HG02798 (cell line): Measurements from ENCODE around the gene TUBG1.
"Not testable (repeated sequence)": the region's sequence is repeated elsewhere in the genome, so short reads cannot be mapped to it uniquely, and the experiment has no call there.

Experiments used
- ATAC-seq: cut with Tn5 transposase; IDR thresholded peaks from one replicate; pipeline ENCODE4 v1.9.1; 2021; ENCODE audit warnings: mild to moderate bottlenecking; ENCODE audit not compliant: unreplicated experiment, poor library complexity

The TUBG1 gene

DNA sequence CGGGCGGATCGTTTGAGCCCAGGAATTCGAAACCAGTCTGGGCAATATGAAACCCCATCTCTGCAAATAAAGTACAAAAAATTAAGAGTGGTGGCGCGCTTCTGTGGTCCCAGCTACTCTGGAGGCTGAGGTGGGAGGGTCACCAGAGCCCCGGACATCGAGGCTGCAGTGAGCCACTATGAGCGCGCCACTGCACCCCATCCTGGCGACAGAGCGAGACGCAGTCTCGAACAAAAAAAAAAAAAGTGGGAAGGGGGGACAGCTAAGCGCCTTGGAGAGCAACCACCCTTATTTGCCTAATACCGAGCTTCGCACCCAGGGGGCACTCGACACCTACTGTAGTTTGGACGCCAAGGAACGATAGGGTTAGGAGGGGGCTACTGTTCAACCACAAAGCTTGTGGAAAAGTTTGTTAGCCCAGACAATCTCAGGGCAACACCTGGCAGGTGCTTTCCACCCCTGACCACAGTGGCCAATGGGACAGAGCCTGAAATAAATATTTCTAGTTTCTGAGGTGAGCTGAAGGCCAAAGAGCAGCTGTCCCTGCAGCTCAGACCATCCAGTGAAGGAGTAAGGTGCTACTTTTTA lies 31.1 kb upstream of the TUBG1 start:
- ATAC-seq = peak; percentile 67

DNA sequence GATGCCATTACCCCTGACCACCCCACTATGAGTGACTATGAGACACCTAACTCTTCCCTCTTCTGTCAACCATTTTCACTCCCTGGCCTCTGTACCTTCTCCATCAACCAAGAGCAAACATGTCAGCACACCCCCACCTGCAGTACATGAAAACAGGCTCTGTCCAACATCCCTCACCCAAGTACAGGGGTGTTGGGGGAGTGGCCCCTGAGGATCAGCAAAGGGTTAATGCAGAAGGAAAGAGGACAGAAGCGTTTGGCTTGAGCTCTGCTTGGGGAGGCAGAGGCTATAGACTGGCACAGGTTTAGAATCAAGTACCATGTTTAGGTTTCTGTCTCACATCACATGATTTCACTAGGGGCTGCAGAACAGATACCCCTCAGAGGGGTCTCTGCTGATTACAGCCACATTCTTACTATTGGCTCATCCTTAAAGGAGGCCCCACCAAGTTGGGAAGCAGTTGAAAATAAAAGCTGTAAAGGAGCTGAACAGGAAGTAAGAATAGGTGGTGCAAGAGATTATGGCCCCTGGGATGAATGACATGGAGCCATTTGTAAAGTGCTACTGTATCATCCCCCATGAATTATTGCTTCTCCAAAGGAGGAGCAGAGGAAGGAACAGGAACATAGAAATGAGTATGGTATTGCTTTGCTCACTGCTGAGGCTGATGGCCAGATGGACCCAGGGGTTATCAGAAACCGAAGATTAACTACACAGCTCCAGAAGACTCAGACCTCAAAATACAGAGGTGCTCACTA lies 29.5 kb upstream of the TUBG1 start:
- ATAC-seq = no peak

DNA sequence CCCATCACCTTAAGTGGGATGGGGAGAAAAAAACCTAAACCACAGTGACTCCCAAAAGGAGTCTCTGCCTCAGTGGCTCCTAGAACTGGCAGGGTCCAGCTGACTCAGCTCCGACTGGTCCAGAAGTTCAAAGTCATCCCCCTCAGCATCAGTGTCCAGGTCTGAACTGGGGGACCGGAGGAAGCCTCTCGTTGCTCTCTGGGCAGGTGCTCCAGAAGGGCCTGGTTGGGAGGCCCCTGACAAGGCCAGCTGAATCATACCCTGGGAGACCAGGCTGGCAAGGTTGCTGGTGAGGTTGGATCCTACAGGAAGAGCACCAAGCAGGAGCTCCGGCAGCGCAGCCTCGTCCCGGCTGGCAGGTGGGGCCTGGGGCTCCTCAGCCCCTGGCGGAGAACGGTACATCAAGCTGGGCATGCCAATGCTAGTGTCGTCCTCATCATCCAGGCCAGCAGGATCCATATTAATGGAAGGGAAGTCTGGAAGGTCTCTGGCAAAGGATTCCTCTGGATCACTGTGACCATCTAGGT lies 27.7 kb upstream of the TUBG1 start:
- ATAC-seq = no peak

DNA sequence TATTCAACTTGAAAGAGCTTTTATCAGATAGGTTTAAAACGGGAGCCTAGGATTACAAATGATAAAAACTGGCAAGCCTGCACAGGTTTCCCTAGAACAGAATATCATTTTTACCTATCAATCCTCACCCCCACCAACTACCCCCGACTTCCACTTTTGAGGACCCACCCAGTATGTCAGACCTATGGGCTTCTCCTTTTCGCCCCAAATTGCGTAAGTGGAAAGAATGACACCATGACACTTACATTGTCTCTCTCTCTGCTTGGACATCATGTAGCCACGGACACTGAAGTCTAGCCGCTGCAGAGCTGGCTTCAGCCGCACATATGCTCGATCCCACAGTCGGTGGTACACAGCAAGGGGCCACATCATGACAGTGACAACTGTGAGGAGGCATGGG lies 24.6 kb upstream of the TUBG1 start:
- ATAC-seq = no peak

DNA sequence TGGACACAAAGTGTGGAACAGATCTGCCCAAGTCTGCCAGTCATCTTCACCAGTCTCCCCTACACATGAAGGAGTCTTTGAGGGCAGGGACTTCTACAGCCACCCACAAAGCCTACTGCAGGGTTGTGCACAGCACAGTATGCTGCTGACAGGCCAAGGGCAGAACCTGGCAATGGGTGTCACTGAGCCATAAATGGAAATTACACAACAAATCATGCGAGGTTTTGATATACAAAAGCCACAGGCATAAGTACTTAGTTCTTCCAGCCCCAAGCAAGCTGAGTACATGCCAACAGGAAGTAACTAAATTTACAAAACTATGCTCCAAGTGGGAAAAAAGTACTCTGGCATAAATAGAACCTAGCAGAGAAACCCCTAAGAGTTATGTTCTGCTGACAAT lies 24.1 kb upstream of the TUBG1 start:
- ATAC-seq = no peak

DNA sequence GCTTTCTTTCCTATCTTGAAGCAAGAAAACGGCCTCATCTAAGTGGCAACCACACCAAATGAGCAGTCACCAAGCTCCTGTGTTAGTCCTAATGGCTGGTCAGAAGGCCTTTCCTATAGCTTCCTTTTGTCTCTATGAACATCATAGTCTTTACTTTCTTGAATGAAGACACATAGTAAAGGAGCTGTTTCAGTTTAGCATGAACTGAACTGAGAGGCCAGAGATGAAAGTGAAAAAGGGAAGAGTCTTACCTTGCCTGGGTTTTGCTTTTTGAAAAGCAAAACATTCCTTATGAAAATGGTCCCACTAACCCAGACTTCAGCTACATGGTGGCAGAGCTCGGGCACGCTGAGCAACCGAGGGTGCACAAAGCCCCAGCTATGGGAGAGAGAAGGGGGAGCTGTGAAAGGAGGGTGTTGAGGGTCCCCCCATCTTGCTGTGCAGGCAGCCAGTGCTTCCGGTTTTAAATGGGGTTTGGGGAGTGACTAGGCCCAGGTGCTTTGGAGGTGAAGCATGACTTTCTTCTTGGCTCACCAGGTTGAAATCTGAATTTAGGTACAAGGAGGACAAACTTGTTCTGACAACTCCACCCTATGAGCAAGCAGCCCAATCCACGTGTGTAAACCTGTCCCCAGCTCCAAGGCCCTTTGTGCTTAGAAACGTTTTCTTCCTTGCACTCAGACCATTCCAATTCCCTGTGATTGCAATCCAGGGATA lies 22.8 kb upstream of the TUBG1 start:
- ATAC-seq = no peak

DNA sequence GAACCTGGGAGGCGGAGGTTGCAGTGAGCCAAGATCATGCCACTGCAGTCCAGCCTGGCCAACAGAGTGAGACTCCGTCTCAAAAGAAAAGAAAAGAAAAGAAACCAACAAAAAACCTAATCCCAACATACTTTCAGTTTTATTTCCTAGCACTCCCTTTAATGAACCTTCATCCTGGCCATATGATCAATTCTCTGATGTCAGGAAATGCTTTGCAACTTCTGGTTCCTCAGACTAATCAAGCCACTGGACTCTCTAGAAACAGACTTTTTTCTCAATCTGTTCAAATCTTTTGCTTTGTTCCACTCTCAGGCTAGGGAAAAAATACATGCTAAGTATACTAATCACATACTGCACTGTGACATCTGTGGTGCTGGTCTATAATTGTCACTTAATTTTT lies 18.6 kb upstream of the TUBG1 start:
- no peak for ATAC-seq

DNA sequence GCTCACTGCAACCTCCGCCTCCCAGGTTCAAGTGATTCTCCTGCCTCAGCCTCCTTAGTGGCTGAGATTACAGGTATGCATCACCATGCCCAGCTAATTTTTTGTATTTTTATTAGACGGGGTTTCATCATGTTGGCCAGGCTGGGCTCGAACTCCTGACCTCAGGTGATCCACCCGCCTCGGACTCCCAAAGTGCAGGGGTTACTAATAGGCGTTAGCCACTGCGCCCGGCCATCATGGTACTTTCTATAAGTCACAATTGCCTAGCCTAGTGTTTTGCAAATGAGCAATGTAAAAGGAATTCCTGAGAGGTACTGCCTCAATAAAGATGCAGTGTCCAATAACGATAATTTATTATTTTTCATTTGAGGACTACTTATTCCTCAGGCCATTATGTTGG lies 18.1 kb upstream of the TUBG1 start:
- ATAC-seq = no peak

DNA sequence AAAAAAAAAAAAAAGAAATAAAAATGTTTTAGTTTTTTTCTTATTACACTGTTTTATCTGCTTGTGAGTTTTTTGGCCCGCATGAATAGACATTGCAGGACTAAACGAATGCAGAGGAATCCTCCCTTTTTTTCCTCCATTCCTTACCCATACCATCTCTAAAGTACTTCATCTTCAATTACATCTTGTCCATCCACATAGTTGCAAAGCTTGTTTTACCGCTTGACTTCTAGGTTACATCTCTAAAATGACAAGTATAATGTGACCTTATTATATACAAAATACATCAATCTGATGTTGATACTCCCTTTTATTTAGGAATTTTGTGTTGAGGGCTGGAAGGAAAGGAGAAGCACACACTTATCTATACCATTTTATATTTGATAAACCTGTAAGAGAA lies 13.1 kb upstream of the TUBG1 start:
- ATAC-seq = no peak

DNA sequence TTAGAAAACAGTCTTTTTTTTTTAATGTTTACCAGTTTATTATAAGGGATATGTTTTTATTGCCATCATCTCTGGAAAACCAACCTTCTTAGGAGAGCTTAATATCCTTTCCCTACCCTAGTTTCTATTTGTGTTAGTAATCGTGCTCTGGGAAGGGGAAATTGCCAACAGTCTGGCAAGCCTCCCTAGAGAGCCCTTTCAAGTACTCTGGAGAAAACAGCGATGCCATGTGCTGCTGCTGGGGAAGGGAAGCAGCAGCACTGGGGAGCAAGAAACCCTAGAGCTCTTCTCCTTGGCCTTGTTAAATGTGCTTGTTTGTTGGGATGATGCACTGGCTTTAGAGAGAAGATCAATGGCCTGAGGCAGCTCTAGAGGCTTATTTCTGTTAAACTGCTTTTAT lies 10.6 kb upstream of the TUBG1 start:
- no peak for ATAC-seq

DNA sequence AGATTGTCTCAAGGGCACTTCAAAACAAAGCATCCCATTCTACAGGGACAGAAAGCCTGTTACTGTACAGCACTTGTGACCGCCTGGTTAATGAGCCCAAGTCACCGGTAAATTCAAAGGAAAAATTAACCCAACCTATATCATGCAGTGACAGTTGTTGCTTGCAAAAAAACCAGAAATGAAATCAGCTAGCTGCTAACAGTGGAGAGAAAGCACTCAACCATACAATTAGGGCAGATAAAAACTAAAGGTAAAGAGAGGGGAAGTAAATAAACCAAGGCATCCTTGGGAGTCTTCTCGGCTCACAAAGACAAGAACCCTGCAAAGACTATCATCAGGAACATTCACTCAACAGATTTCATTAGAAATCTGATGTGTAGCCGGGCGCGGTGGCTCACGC lies 6.2 kb upstream of the TUBG1 start:
- ATAC-seq = no peak

DNA sequence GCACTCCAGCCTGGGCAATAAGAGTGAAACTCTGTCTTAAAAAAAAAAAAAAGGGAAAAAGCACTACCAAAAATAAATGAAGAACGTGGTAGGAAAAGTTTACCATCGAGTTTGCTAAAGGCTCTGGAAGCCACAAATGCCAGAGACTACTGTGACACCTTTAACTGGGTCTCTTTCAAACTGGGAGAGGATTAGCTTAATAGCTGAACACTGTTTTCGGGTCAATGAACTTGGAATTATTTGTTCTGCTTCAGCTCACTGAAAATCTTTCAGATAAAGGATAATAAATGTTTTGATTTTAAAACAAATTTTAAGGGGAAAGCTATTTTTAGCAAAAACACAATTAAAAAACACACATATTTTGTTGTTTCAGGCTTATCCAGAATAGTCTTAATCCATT lies 1.7 kb upstream of the TUBG1 start:
- ATAC-seq = no peak

DNA sequence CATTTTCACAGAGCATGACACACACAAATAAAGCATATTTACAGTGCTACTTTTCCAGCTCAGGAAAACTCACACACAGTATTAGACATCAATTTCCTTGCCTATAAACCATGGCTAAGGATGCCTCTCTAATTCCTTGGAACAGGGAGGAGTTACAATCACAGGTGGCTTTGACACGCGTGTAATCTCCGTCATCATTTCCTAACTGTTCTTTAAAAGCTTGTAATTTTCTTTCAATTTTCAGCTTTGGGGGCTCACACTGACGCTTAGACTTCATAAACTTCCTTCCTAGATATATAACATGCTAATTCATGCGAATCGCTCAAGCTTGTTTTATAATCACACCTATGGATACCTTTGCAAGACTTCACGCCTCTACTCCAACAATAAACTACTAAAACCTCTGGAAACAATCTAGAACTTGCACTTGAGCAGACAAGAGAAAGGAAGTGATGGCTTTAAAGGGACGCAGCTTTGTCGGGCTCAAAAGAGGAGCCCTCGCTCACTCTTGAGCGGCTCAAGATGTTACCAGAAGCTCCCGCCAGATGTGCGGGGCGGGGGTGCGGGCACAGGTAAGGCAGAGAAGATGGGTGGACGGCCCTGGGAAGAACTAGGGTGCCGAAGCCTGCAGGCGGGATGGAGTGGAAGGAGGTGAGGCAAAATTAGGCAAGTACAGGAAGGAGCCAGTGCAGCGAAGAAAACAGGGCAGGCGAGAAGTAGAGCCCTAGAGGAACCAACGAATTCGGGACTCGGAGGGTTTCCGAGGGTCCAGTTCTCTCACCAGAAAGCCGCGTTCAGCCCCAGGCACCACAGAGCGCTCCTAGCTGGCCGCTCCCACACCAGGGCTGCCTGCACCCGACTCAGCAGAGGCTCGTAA lies 940 bp upstream of the TUBG1 start:
- peak; percentile 29 for ATAC-seq

DNA sequence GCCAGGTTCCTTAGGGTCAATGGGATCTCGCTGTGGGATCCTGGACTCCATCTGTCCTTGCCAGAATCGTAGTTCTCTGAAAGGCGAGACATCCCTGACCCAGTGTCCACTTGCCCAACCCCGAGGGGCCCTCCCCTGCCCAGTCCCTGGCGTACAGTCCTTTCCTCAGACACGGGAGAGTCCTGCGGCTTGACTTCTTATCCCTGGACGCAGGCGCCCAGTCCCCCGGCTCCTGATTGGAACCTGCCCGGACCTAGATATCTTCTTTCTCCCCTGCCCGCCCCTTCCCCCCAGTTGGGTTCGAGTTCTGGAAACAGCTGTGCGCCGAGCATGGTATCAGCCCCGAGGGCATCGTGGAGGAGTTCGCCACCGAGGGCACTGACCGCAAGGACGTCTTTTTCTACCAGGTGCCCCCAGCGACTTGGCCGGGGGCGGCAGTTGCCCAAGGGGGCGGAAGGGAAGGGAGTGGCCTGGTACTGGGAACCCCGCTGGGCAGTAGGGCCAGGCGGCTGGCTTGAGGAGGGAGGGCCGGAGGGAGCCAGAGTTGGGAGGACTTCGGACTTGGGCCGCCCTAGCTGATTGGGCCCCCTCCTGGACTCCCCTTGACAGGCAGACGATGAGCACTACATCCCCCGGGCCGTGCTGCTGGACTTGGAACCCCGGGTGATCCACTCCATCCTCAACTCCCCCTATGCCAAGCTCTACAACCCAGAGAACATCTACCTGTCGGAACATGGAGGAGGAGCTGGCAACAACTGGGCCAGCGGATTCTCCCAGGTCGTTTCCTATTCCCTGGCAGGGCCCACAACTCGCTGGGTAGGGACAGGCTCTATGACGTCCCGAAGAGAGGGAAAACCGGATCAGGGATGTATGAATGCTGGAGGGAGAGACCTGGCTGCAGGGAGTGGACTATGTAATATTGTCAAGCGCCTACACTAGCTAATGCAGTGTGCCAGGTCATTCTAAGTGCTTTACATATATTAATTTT lies 625 bp downstream of the TUBG1 start:
- not testable (repeated sequence) for ATAC-seq

DNA sequence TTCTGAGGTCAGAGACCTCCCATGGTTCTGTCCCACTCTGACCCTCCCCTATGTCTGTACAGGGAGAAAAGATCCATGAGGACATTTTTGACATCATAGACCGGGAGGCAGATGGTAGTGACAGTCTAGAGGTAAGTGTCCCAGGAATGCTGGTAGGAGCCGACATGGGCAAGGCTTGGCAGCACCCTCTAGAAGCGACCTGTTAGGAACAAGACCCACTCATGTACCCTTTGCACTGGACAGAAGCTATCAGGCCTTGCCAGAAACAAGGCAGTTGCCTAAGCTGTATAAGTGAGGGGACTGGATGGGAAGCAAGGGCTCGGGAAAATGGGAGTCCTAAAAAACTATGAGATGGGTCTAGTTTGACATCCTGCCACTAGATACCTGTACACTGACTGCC lies 2.5 kb downstream of the TUBG1 start:
- no peak for ATAC-seq

DNA sequence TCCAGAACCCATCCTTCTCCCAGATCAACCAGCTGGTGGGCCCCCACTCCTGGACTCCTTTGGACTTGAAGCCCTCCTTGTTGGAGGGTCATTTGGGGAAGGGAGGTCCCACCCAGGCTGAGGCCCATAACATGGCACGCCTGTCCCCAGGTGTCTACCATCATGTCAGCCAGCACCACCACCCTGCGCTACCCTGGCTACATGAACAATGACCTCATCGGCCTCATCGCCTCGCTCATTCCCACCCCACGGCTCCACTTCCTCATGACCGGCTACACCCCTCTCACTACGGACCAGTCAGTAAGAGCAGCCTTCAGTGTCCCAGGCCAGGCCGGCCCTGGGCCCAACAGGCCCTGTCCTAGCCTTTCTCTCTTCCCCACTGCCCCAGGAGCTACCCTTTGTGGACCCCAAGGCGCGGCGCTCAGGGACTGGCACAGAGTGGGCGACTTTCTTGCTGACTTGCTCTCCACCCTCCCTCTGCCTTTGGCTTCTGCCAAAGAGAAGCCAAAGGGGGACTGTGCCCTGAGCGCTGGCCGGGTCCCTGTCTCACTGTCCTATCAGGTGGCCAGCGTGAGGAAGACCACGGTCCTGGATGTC lies 4.3 kb downstream of the TUBG1 start:
- no peak for ATAC-seq

DNA sequence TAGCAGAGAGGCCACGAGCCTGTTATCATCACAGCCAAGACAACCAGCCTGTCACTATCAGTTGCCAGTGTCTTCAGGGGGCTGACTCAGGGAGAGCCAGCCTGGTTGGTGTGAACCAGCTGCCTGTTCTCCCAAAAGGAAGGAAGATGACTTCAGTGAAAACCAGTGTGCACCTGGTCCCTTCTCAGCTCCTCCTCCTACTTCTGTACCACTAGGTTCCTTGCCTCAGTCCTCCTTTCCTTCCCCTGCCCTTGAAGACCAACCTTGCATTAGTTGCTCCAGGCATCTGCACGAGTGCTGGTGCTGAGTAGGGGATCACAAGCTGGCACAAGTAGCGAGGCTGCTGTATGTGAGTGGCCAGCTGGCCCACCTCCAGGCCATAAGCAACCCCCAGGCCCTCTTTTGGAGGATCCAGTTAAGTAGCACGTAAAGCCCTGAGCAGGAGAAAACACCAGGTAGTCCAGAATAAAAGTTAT lies 8.5 kb downstream of the TUBG1 start:
- peak; percentile 19 for ATAC-seq

DNA sequence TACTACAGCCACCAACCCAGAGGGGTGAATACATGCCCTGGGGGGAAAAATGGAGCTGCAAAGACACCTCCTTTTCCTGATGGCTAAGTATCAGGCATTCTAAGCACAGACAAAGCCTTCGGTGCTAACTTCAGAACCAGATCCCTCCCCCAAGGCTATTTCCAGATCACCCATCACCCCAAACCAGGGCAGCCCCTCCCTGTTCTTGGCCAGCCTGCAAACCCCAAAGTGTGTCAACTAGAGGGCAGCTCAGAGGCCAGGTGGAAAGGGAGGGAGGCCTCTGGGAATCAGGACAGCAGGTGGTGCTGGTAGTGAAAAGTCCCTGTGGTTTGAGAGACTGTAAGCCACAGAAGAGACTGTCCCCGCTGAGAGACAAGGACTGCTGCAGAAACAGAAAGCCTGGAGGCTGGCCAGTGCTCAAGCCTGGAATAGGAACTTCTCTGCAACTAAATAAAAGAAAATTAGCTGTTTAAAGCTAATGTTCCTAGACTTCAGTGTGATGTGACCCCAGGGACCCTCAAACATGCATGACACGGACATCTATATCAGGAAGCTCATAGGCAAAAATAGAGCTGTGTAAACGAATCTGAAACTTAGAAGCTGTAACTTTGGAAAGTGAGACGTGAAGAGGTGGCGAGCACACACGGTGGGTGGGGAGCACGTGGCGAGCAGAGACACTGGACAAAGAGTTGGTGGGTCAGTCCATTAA lies 9.1 kb downstream of the TUBG1 start:
- ATAC-seq = peak; percentile 76
